SH-SY5Y (cell line): Measurements from ENCODE around the gene TLCD3B.

ENCODE experiments used
- GATA2 ChIP-seq: IDR thresholded peaks from 2 replicates; pipeline ENCODE4 v1.6.1; 2011; ENCODE audit warnings: mild to moderate bottlenecking, low read depth, low read length
- GATA3 ChIP-seq: IDR thresholded peaks from 2 replicates; pipeline ENCODE4 v1.6.1; 2011; ENCODE audit warnings: low read depth, mild to moderate bottlenecking, low read length, moderate library complexity

- TF ChIP-seq GATA3 (no peak), GATA2 (no peak)
These were observed 37.7 kb downstream of the TLCD3B start for GRCh38 chr16:29993191-29993902.
